HepG2 (cell line): ENCODE results near the gene RGL3. TPM values are rescaled to one million over a fixed set of nuclear protein-coding genes. Genes with fewer than 3 reads are reported as not detected.
A peak's percentile ranks its signal among the peaks of the same experiment; 100 is the strongest.

Source experiments
- CBX1 ChIP-seq: IDR thresholded peaks from one replicate; pipeline ENCODE4 v1.6.1; 2016; ENCODE audit warnings: antibody characterized with exemption, low read depth
- CENPBD1 ChIP-seq: sonication (generic); formaldehyde crosslinking; IDR thresholded peaks from 2 replicates; pipeline ENCODE4 v1.8.0; 2022; ENCODE audit warnings: missing genetic modification reagents, low read depth, mild to moderate bottlenecking, borderline replicate concordance
- JDP2 ChIP-seq: sonication (generic); formaldehyde crosslinking; IDR thresholded peaks from 2 replicates; pipeline ENCODE4 v1.8.1; 2022; ENCODE audit warnings: missing genetic modification reagents, borderline replicate concordance
- KLF15 ChIP-seq: sonication (generic); formaldehyde crosslinking; IDR thresholded peaks from 2 replicates; pipeline ENCODE4 v1.8.1; 2023; ENCODE audit warnings: borderline replicate concordance, mild to moderate bottlenecking, inconsistent platforms, missing genetic modification reagents, mixed read lengths
- MLLT10 ChIP-seq: sonication (generic); formaldehyde crosslinking; IDR thresholded peaks from 2 replicates; pipeline ENCODE4 v1.4.0; 2020; ENCODE audit warnings: missing genetic modification reagents
- MLX ChIP-seq: IDR thresholded peaks from 2 replicates; pipeline ENCODE4 v1.6.1; 2016
- POLR2AphosphoS5 ChIP-seq: IDR thresholded peaks from 2 replicates; pipeline ENCODE4 v1.6.1; 2012; ENCODE audit warnings: low read depth, low read length
- SMAD3 ChIP-seq: sonication (generic); formaldehyde crosslinking; IDR thresholded peaks from 2 replicates; pipeline ENCODE4 v1.4.0; 2020; ENCODE audit warnings: missing genetic modification reagents
- SNAPC2 ChIP-seq: sonication (generic); formaldehyde crosslinking; IDR thresholded peaks from 2 replicates; pipeline ENCODE4 v1.8.1; 2022; ENCODE audit warnings: mild to moderate bottlenecking, missing genetic modification reagents
- SRY ChIP-seq: sonication (generic); formaldehyde crosslinking; IDR thresholded peaks from 2 replicates; pipeline ENCODE4 v1.8.0; 2022; ENCODE audit warnings: mild to moderate bottlenecking, missing genetic modification reagents
- SYNCRIP ChIP-seq: fragments of 200-400 bp; formaldehyde crosslinking; IDR thresholded peaks from 2 replicates; pipeline ENCODE4 v1.6.1; 2018; ENCODE audit warnings: mild to moderate bottlenecking, low read depth, low read length; ENCODE audit not compliant: insufficient read depth
- TARDBP ChIP-seq: sonication (generic); formaldehyde crosslinking; IDR thresholded peaks from 2 replicates; pipeline ENCODE4 v1.8.0; 2022; ENCODE audit warnings: mild to moderate bottlenecking, missing genetic modification reagents
- TRAFD1 ChIP-seq: sonication (generic); formaldehyde crosslinking; IDR thresholded peaks from 2 replicates; pipeline ENCODE4 v1.5.1; 2020; ENCODE audit warnings: missing genetic modification reagents, mild to moderate bottlenecking, borderline replicate concordance
- ZFP90 ChIP-seq: sonication (generic); formaldehyde crosslinking; IDR thresholded peaks from 2 replicates; pipeline ENCODE4 v1.8.0; 2022; ENCODE audit warnings: missing genetic modification reagents, mild to moderate bottlenecking, inconsistent platforms, borderline replicate concordance
- ZNF282 ChIP-seq: fragments of 450-650 bp; IDR thresholded peaks from 2 replicates; pipeline ENCODE4 v1.6.1; 2018; ENCODE audit not compliant: partially characterized antibody
- ZNF549 ChIP-seq: sonication (generic); formaldehyde crosslinking; IDR thresholded peaks from 2 replicates; pipeline ENCODE4 v1.5.0; 2020; ENCODE audit warnings: missing genetic modification reagents
- ZNF552 ChIP-seq: sonication (generic); formaldehyde crosslinking; IDR thresholded peaks from 2 replicates; pipeline ENCODE4 v1.9.0; 2022; ENCODE audit warnings: missing genetic modification reagents, mild to moderate bottlenecking, borderline replicate concordance
- ZNF564 ChIP-seq: sonication (generic); formaldehyde crosslinking; IDR thresholded peaks from 2 replicates; pipeline ENCODE4 v1.8.1; 2023; ENCODE audit warnings: mild to moderate bottlenecking, missing genetic modification reagents
- ZNF569 ChIP-seq: sonication (generic); formaldehyde crosslinking; IDR thresholded peaks from 2 replicates; pipeline ENCODE4 v1.5.0; 2020; ENCODE audit warnings: mild to moderate bottlenecking, missing genetic modification reagents, moderate library complexity, borderline replicate concordance
- ZNF605 ChIP-seq: sonication (generic); formaldehyde crosslinking; IDR thresholded peaks from 2 replicates; pipeline ENCODE4 v1.8.0; 2022; ENCODE audit warnings: mild to moderate bottlenecking, missing genetic modification reagents
- ZNF746 ChIP-seq: sonication (generic); formaldehyde crosslinking; IDR thresholded peaks from 2 replicates; pipeline ENCODE4 v1.8.0; 2022; ENCODE audit warnings: mild to moderate bottlenecking, missing genetic modification reagents
- ZNF891 ChIP-seq: sonication (generic); formaldehyde crosslinking; IDR thresholded peaks from 2 replicates; pipeline ENCODE4 v1.5.0; 2020; ENCODE audit warnings: mild to moderate bottlenecking, missing genetic modification reagents
- polyA plus RNA-seq, 8 experiments: library from polyadenylated mRNA; depleted of rRNA in 3 of 8; stranded (reverse) in 7 of 8; unstranded in 1 of 8; fragments of >200 nt; fragmentation: Illumina TruSeq in 4 of 8; extraction: Trizol in 4 of 8; gene quantifications; 2 replicates each; pipeline versions ENCODE4 v1.2.1 to v1.2.3, GENCODE V29; 2011 to 2016; ENCODE audit warnings: low read depth in 4 of 8, missing spikeins in 1 of 8, mixed read lengths in 1 of 8; ENCODE audit not compliant: insufficient read depth in 1 of 8
- total RNA-seq, 5 experiments: library from RNA; depleted of rRNA; stranded (reverse); fragments of >200 nt; fragmentation: Illumina TruSeq; extraction: Trizol; gene quantifications; 2 replicates each; pipeline ENCODE4 v1.2.3, GENCODE V29; 2016; ENCODE audit warnings: low read depth in 1 of 5
- TF ChIP-seq, protein P1 (sequence below): sonication (generic); formaldehyde crosslinking; IDR thresholded peaks from 2 replicates; pipeline ENCODE4 v1.8.0; 2022; ENCODE audit warnings: mild to moderate bottlenecking, missing genetic modification reagents
- TF ChIP-seq, protein P2 (sequence below): sonication (generic); formaldehyde crosslinking; IDR thresholded peaks from 2 replicates; pipeline ENCODE4 v1.4.0; 2020; ENCODE audit warnings: missing genetic modification reagents
- TF ChIP-seq, protein P3 (sequence below): sonication (generic); formaldehyde crosslinking; conservative IDR thresholded peaks from 2 replicates; pipeline ENCODE4 v1.4.0; 2020; ENCODE audit warnings: missing genetic modification reagents

Gene RGL3
- total and polyA plus RNA-seq, 2 of the 13 experiments (the other 11 are each of a cell fraction or from before 2014, with no cell fraction given), result 4.2 to 7.6 TPM

DNA sequence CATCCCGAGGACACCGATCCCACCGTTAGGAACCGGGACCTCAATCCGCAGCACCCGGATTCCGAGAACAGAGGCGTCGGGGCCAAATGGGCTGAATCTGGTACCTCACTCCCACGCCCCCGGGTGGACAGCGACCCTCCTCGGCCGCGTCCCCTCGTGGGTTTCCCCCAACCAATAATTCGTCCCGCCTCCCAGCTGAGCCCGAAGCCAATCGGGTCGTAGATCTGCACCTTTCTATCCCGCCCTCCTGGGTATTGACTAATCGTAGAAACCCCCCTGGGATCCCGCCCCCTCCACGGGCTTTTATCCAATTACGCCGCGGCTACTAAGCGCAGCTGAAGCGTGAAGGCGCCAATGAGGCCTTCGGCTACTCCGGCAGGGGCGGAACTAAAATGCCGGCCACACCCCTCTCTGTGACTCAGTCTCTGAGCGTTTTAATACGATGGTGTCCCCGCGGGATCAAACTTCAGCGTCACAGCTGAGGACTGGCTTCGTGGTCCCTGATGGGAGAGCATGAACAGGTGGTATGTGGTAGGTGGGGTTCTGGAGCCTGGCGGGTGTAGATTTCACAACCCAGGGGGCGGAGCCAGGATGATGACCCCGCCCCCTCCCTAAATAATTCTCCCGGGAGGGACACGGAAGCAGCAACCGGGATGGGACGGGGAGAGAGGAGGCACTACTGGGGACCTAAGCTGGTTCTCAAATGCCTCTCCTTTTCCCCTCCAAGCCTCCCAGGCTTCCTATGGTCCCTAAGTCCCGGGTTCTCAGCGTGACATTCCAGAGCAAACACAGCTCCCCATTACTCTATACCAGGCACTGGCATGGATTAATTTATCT is 72.8 kb downstream of the RGL3 start, which contains the start of the genes CCDC159 and TMEM205 (continued):
- TF ChIP-seq ZFP90, result no peak
- TF ChIP-seq ZNF746 (CRISPR knock-in tag), result no peak
- no peak for TF ChIP-seq ZNF282
- TF ChIP-seq ZNF549, result no peak
- TF ChIP-seq SNAPC2 (CRISPR knock-in tag), result no peak
- TF ChIP-seq CENPBD1 (CRISPR knock-in tag), result no peak
- TF ChIP-seq MLLT10 (CRISPR knock-in tag), result no peak
- TF ChIP-seq ZNF891 (CRISPR knock-in tag), result no peak
- peak; percentile 66 for TF ChIP-seq ZNF605 (CRISPR knock-in tag)
- TF ChIP-seq SYNCRIP, result no peak
- TF ChIP-seq, protein P1, sequence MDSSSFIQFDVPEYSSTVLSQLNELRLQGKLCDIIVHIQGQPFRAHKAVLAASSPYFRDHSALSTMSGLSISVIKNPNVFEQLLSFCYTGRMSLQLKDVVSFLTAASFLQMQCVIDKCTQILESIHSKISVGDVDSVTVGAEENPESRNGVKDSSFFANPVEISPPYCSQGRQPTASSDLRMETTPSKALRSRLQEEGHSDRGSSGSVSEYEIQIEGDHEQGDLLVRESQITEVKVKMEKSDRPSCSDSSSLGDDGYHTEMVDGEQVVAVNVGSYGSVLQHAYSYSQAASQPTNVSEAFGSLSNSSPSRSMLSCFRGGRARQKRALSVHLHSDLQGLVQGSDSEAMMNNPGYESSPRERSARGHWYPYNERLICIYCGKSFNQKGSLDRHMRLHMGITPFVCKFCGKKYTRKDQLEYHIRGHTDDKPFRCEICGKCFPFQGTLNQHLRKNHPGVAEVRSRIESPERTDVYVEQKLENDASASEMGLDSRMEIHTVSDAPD, result no peak
- TF ChIP-seq ZNF552 (CRISPR knock-in tag), result no peak
- TF ChIP-seq MLX, result no peak
- no peak for TF ChIP-seq SMAD3 (CRISPR knock-in tag)
- no peak for TF ChIP-seq JDP2
- peak; percentile 57 for TF ChIP-seq CBX1
- peak; percentile 48 for TF ChIP-seq POLR2AphosphoS5
- TF ChIP-seq TRAFD1, result no peak
- TF ChIP-seq, protein P2, sequence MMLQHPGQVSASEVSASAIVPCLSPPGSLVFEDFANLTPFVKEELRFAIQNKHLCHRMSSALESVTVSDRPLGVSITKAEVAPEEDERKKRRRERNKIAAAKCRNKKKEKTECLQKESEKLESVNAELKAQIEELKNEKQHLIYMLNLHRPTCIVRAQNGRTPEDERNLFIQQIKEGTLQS (CRISPR knock-in tag), result no peak
- TF ChIP-seq, protein P3, sequence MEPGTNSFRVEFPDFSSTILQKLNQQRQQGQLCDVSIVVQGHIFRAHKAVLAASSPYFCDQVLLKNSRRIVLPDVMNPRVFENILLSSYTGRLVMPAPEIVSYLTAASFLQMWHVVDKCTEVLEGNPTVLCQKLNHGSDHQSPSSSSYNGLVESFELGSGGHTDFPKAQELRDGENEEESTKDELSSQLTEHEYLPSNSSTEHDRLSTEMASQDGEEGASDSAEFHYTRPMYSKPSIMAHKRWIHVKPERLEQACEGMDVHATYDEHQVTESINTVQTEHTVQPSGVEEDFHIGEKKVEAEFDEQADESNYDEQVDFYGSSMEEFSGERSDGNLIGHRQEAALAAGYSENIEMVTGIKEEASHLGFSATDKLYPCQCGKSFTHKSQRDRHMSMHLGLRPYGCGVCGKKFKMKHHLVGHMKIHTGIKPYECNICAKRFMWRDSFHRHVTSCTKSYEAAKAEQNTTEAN (CRISPR knock-in tag), result no peak
- TF ChIP-seq ZNF564 (CRISPR knock-in tag), result no peak
- TF ChIP-seq ZNF569 (CRISPR knock-in tag), result no peak
- TF ChIP-seq TARDBP (CRISPR knock-in tag), result peak; percentile 51; the same call in 1 of the 2 replicates
- no peak for TF ChIP-seq SRY (CRISPR knock-in tag)
- TF ChIP-seq KLF15, result no peak
